Fibroblast of pulmonary artery (primary cell): ENCODE measurements around the gene PPP2R5C.

Source experiments
- DNase-seq: peaks from one replicate; pipeline ENCODE4 v3.0.0-alpha.2; 2010; ENCODE audit warnings: low read depth
- H3K4me3 ChIP-seq: replicated peaks from 2 replicates; pipeline ENCODE4 v1.5.1; 2011; ENCODE audit warnings: low read depth, mild to moderate bottlenecking, control low read depth, low read length, moderate library complexity
- CTCF ChIP-seq: IDR thresholded peaks from 2 replicates; pipeline ENCODE4 v1.5.1; 2011; ENCODE audit warnings: mild to moderate bottlenecking, control low read depth, low read length, inconsistent platforms; ENCODE audit errors: missing control alignments

Gene PPP2R5C

GRCh38 chr14:101828046-101828445 is 66.5 kb downstream of the PPP2R5C start:
- H3K4me3 ChIP-seq = no peak overlapping the region
- TF ChIP-seq CTCF = no peak
- peak; percentile 40 for DNase-seq

- TF ChIP-seq CTCF = no peak
- H3K4me3 ChIP-seq = no peak overlapping the region
- no peak for DNase-seq
Observed at GRCh38 chr14:101830271-101830670, 68.8 kb downstream of the PPP2R5C start.

- no peak overlapping the region for H3K4me3 ChIP-seq
- no peak for DNase-seq
- TF ChIP-seq CTCF = no peak
Observed at GRCh38 chr14:101833045-101833444, 71.5 kb downstream of the PPP2R5C start.

GRCh38 chr14:101834397-101834796 is 72.9 kb downstream of the PPP2R5C start:
- no peak for TF ChIP-seq CTCF

GRCh38 chr14:101834800-101835547 is 73.5 kb downstream of the PPP2R5C start:
- no peak for TF ChIP-seq CTCF
- peak; percentile 42 for DNase-seq

More at GRCh38 chr14:101834397-101834796, 72.9 kb downstream of the PPP2R5C start:
- no peak for DNase-seq
- no peak overlapping the region for H3K4me3 ChIP-seq

GRCh38 chr14:101835566-101835965 is 74.1 kb downstream of the PPP2R5C start:
- no peak for TF ChIP-seq CTCF
- DNase-seq = no peak
- H3K4me3 ChIP-seq = no peak overlapping the region

More at GRCh38 chr14:101834800-101835547, 73.5 kb downstream of the PPP2R5C start:
- no peak overlapping the region for H3K4me3 ChIP-seq

- no peak for TF ChIP-seq CTCF
- no peak overlapping the region for H3K4me3 ChIP-seq
- peak; percentile 35 for DNase-seq
Observed at GRCh38 chr14:101836135-101836534, 74.6 kb downstream of the PPP2R5C start.
